Vagina (tissue), 2 donors: ENCODE data around the gene CSF1R. TPM values are rescaled to one million over a fixed set of nuclear protein-coding genes. Genes with fewer than 3 reads are reported as not detected.

Experiments used
- DNase-seq, 2 donors: peaks; one replicate each; pipeline ENCODE4 v3.0.0-alpha.2; 2017; ENCODE audit errors: extremely low spot score in 2 of 2
- H3K27ac ChIP-seq: fragments of 200-600 bp; sonication (generic); one replicate; pipeline ENCODE4 v1.5.1; 2019
- H3K27me3 ChIP-seq: fragments of 200-600 bp; sonication (generic); one replicate; pipeline ENCODE4 v1.5.1; 2019
- H3K36me3 ChIP-seq, 2 donors: fragments of 200-600 bp; sonication (generic); one replicate each; pipeline ENCODE4 v1.5.1; 2017 to 2019
- H3K4me1 ChIP-seq: fragments of 200-600 bp; sonication (generic); one replicate; pipeline ENCODE4 v1.5.1; 2019
- H3K4me3 ChIP-seq, 2 donors: fragments of 200-600 bp; sonication (generic); 1 replicate in 1 of 2; 2 replicates in 1 of 2; pipeline ENCODE4 v1.5.1; 2016 to 2019
- H3K9me3 ChIP-seq: fragments of 200-600 bp; sonication (generic); one replicate; pipeline ENCODE4 v1.5.1; 2019
- CTCF ChIP-seq, 3 experiments: fragments of 450-650 bp in 2 of 3; fragments of 200-600 bp in 1 of 3; sonication (generic) in 1 of 3; IDR thresholded peaks; one replicate each; pipeline ENCODE4 v1.5.1; 2017 to 2019; ENCODE audit warnings: antibody characterized with exemption in 3 of 3, mild to moderate bottlenecking in 2 of 3, moderate library complexity in 2 of 3
- POLR2A ChIP-seq, 2 donors: fragments of 450-650 bp; IDR thresholded peaks; one replicate each; pipeline ENCODE4 v1.6.1; 2017; ENCODE audit warnings: antibody characterized with exemption in 2 of 2, mild to moderate bottlenecking in 2 of 2, moderate library complexity in 2 of 2
- POLR2AphosphoS5 ChIP-seq, 2 donors: sonication (generic); formaldehyde crosslinking; IDR thresholded peaks; one replicate each; pipeline ENCODE4 v1.9.0; 2017; ENCODE audit warnings: antibody characterized with exemption in 2 of 2, mild to moderate bottlenecking in 2 of 2, low read depth in 1 of 2; ENCODE audit not compliant: insufficient read depth in 1 of 2
- intact Hi-C: fragments of 100-400 bp; cut with DNase I; formaldehyde crosslinking; loops from one replicate; pipeline ENCODE4 v1.15.1; 2023
- total RNA-seq: library from RNA; depleted of rRNA; stranded (reverse); fragments of >200 nt; gene quantifications from one replicate; pipeline ENCODE4 v1.2.3, GENCODE V29; 2016

CSF1R gene
- total RNA-seq, 1 donor from 2014 or later: 21.4 TPM

GRCh38 chr5:150045549-150045948, 40.8 kb downstream of the CSF1R start:
- peak in 1 of 2 donors; percentile 58 for DNase-seq
- no peak for TF ChIP-seq CTCF (IDR thresholded peaks at IDR 0.05)
- no peak for TF ChIP-seq POLR2AphosphoS5 (IDR thresholded peaks at IDR 0.05; ENCODE audit: insufficient read depth in 1 of 2, low read depth in 1 of 2)
- TF ChIP-seq POLR2A (IDR thresholded peaks at IDR 0.05): no peak
- H3K4me3 ChIP-seq: no peak overlapping the region
- H3K9me3 ChIP-seq: no peaks in the 10 kb centered on the region
- peaks cover 0 to 82% of the 10 kb centered on the region in 2 donors for H3K36me3 ChIP-seq
- no peak overlapping the region for H3K27ac ChIP-seq
- H3K27me3 ChIP-seq: no peaks in the 10 kb centered on the region
- intact Hi-C loops: no loop called here
- H3K4me1 ChIP-seq: peaks cover 22% of the 10 kb centered on the region

GRCh38 chr5:150044712-150045111, 41.6 kb downstream of the CSF1R start:
- Histone ChIP-seq H3K36me3 (peaks cover 0 to 82% of the 10 kb centered on the region in 2 donors), H3K27me3 (no peaks in the 10 kb centered on the region), H3K27ac (no peak overlapping the region), H3K4me1 (peaks cover 22% of the 10 kb centered on the region), H3K4me3 (no peak overlapping the region), H3K9me3 (no peaks in the 10 kb centered on the region)
- TF ChIP-seq CTCF (IDR thresholded peaks at IDR 0.05): no peak
- TF ChIP-seq POLR2AphosphoS5 (IDR thresholded peaks at IDR 0.05; ENCODE audit: insufficient read depth in 1 of 2, low read depth in 1 of 2): no peak
- no peak for TF ChIP-seq POLR2A (IDR thresholded peaks at IDR 0.05)
- no peak for DNase-seq
- intact Hi-C loops: no loop called here

GRCh38 chr5:150044329-150044681, 42.0 kb downstream of the CSF1R start:
- intact Hi-C loops: no loop called here
- no peak for TF ChIP-seq POLR2AphosphoS5 (IDR thresholded peaks at IDR 0.05; ENCODE audit: insufficient read depth in 1 of 2, low read depth in 1 of 2)
- no peak for TF ChIP-seq POLR2A (IDR thresholded peaks at IDR 0.05)
- TF ChIP-seq CTCF (IDR thresholded peaks at IDR 0.05): no peak
- H3K27ac ChIP-seq: no peak overlapping the region
- DNase-seq: peak in 1 of 2 donors; percentile 56
- peaks cover 22% of the 10 kb centered on the region for H3K4me1 ChIP-seq
- no peak overlapping the region for H3K4me3 ChIP-seq
- H3K9me3 ChIP-seq: no peaks in the 10 kb centered on the region
- no peaks in the 10 kb centered on the region for H3K27me3 ChIP-seq
- peaks cover 0 to 82% of the 10 kb centered on the region in 2 donors for H3K36me3 ChIP-seq

- Histone ChIP-seq H3K4me1 (peaks cover 22% of the 10 kb centered on the region), H3K27ac (no peak overlapping the region), H3K36me3 (peaks cover 0 to 82% of the 10 kb centered on the region in 2 donors), H3K27me3 (no peaks in the 10 kb centered on the region), H3K9me3 (no peaks in the 10 kb centered on the region), H3K4me3 (no peak overlapping the region)
- intact Hi-C loops: no loop called here
- DNase-seq: no peak
- TF ChIP-seq CTCF (IDR thresholded peaks at IDR 0.05): no peak
- no peak for TF ChIP-seq POLR2AphosphoS5 (IDR thresholded peaks at IDR 0.05; ENCODE audit: insufficient read depth in 1 of 2, low read depth in 1 of 2)
- no peak for TF ChIP-seq POLR2A (IDR thresholded peaks at IDR 0.05)
Observed at GRCh38 chr5:150043657-150044328, 42.6 kb downstream of the CSF1R start.

- no peak for TF ChIP-seq POLR2AphosphoS5 (IDR thresholded peaks at IDR 0.05; ENCODE audit: insufficient read depth in 1 of 2, low read depth in 1 of 2)
- TF ChIP-seq POLR2A (IDR thresholded peaks at IDR 0.05): no peak
- no peak for TF ChIP-seq CTCF (IDR thresholded peaks at IDR 0.05)
- Histone ChIP-seq H3K27ac (no peak overlapping the region), H3K27me3 (no peaks in the 10 kb centered on the region), H3K4me3 (no peak overlapping the region), H3K4me1 (peaks cover 22% of the 10 kb centered on the region), H3K36me3 (peaks cover 0 to 80% of the 10 kb centered on the region in 2 donors), H3K9me3 (no peaks in the 10 kb centered on the region)
- no peak for DNase-seq
- intact Hi-C loops: no loop called here
Observed at GRCh38 chr5:150042459-150042858, 43.9 kb downstream of the CSF1R start.
